Kidney capillary endothelial cell (primary cell): ENCODE data around the gene ARHGEF33.
A peak's percentile ranks its signal among the peaks of the same experiment; 100 is the strongest.

Experiments used
- DNase-seq: peaks from one replicate; pipeline ENCODE4 v3.0.0-alpha.2; 2018; ENCODE audit warnings: low spot score

Gene ARHGEF33

GRCh38 chr2:38889575-38889974 is at the start of gene ARHGEF33:
Gene ARHGEF33 (plus strand): TSS chr2:38889875. CDS start chr2:38919448, 29,573 bp downstream.
- no peak for DNase-seq

GRCh38 chr2:38850045-38850444 is 39.6 kb upstream of the ARHGEF33 start:
- DNase-seq = no peak

GRCh38 chr2:38856165-38856564 is 33.5 kb upstream of the ARHGEF33 start:
- DNase-seq = no peak

GRCh38 chr2:38862476-38862875 is 27.2 kb upstream of the ARHGEF33 start:
- DNase-seq = no peak

- DNase-seq = no peak
Observed at GRCh38 chr2:38863061-38863695, 26.5 kb upstream of the ARHGEF33 start.

- DNase-seq = peak; percentile 17
Observed at GRCh38 chr2:38866773-38867443, 22.8 kb upstream of the ARHGEF33 start.

GRCh38 chr2:38871432-38871831 is 18.2 kb upstream of the ARHGEF33 start:
- DNase-seq = no peak

GRCh38 chr2:38873763-38874162 is 15.9 kb upstream of the ARHGEF33 start:
- no peak for DNase-seq

- peak; percentile 3 for DNase-seq
Observed at GRCh38 chr2:38875227-38875575, 14.5 kb upstream of the ARHGEF33 start.

- DNase-seq = peak; percentile 76
Observed at GRCh38 chr2:38875576-38876367, 13.9 kb upstream of the ARHGEF33 start, which contains the start of the genes DHX57 and MORN2. Gene DHX57 (minus strand): TSS chr2:38875934. CDS start chr2:38868405, 7,529 bp downstream. Gene MORN2 (plus strand): TSS chr2:38875976.

GRCh38 chr2:38876407-38876806 is 13.3 kb upstream of the ARHGEF33 start:
- no peak for DNase-seq

GRCh38 chr2:38886063-38886462 is 3.6 kb upstream of the ARHGEF33 start:
- no peak for DNase-seq

GRCh38 chr2:38887347-38887746 is 2.3 kb upstream of the ARHGEF33 start:
- no peak for DNase-seq

GRCh38 chr2:38887902-38888554 is 1.6 kb upstream of the ARHGEF33 start:
- no peak for DNase-seq

- no peak for DNase-seq
Observed at GRCh38 chr2:38889045-38889444, 630 bp upstream of the ARHGEF33 start.

GRCh38 chr2:38892819-38893218 is 3.1 kb downstream of the ARHGEF33 start:
- DNase-seq = no peak

GRCh38 chr2:38898256-38898655 is 8.6 kb downstream of the ARHGEF33 start:
- DNase-seq = no peak

- DNase-seq = no peak
Observed at GRCh38 chr2:38900726-38901125, 11.1 kb downstream of the ARHGEF33 start.

- DNase-seq = no peak
Observed at GRCh38 chr2:38905251-38905650, 15.6 kb downstream of the ARHGEF33 start.

GRCh38 chr2:38907242-38907641 is 17.6 kb downstream of the ARHGEF33 start:
- no peak for DNase-seq

- DNase-seq = no peak
Observed at GRCh38 chr2:38907743-38908562, 18.3 kb downstream of the ARHGEF33 start.
